ENCODE results near the gene DUSP6.

Gene DUSP6

GRCh38 chr12:89356069-89356665, 3.9 kb upstream of the DUSP6 start:
- Histone ChIP-seq H3K4me3 (ENCODE audit: low read length) (no peak overlapping the region), H3K36me3 (ENCODE audit: insufficient read depth, low read length) (peaks cover 3% of the 10 kb centered on the region), H3K9ac (ENCODE audit: low read depth, low read length) (no peak overlapping the region), H3K4me2 (ENCODE audit: low read length) (no peak overlapping the region), H3K4me1 (ENCODE audit: control insufficient read depth, insufficient read depth, low read length) (peaks cover 22% of the 10 kb centered on the region), H3K9me3 (replicated peaks; ENCODE audit: low read length) (no peaks in the 10 kb centered on the region), H3K27me3 (ENCODE audit: control insufficient read depth, insufficient read depth, low read length) (no peaks in the 10 kb centered on the region)

GRCh38 chr12:89355243-89356068, 3.2 kb upstream of the DUSP6 start:
- peak overlapping the region; percentile 95 for H3K4me2 ChIP-seq (ENCODE audit: low read length)
- H3K9ac ChIP-seq (ENCODE audit: low read depth, low read length), result peak overlapping the region; percentile 95
- H3K27me3 ChIP-seq (ENCODE audit: control insufficient read depth, insufficient read depth, low read length), result no peaks in the 10 kb centered on the region
- H3K36me3 ChIP-seq (ENCODE audit: insufficient read depth, low read length), result peaks cover 7% of the 10 kb centered on the region
- peaks cover 22% of the 10 kb centered on the region for H3K4me1 ChIP-seq (ENCODE audit: control insufficient read depth, insufficient read depth, low read length)
- H3K9me3 ChIP-seq (replicated peaks; ENCODE audit: low read length), result no peaks in the 10 kb centered on the region
- H3K4me3 ChIP-seq (ENCODE audit: low read length), result peak overlapping the region; percentile 77

GRCh38 chr12:89354612-89355067, 2.3 kb upstream of the DUSP6 start:
- no peaks in the 10 kb centered on the region for H3K9me3 ChIP-seq (replicated peaks; ENCODE audit: low read length)
- H3K4me3 ChIP-seq (ENCODE audit: low read length), result peak overlapping the region; percentile 77
- H3K4me2 ChIP-seq (ENCODE audit: low read length), result peak overlapping the region; percentile 95
- H3K27me3 ChIP-seq (ENCODE audit: control insufficient read depth, insufficient read depth, low read length), result no peaks in the 10 kb centered on the region
- H3K36me3 ChIP-seq (ENCODE audit: insufficient read depth, low read length), result peaks cover 14% of the 10 kb centered on the region
- H3K9ac ChIP-seq (ENCODE audit: low read depth, low read length), result peak overlapping the region; percentile 95
- peaks cover 22% of the 10 kb centered on the region for H3K4me1 ChIP-seq (ENCODE audit: control insufficient read depth, insufficient read depth, low read length)

GRCh38 chr12:89353823-89354611, 1.7 kb upstream of the DUSP6 start:
- Histone ChIP-seq H3K4me2 (ENCODE audit: low read length) (peak overlapping the region; percentile 95), H3K36me3 (ENCODE audit: insufficient read depth, low read length) (peaks cover 20% of the 10 kb centered on the region), H3K9ac (ENCODE audit: low read depth, low read length) (peak overlapping the region; percentile 95), H3K4me3 (ENCODE audit: low read length) (peak overlapping the region; percentile 77), H3K27me3 (ENCODE audit: control insufficient read depth, insufficient read depth, low read length) (no peaks in the 10 kb centered on the region), H3K4me1 (ENCODE audit: control insufficient read depth, insufficient read depth, low read length) (peaks cover 27% of the 10 kb centered on the region), H3K9me3 (replicated peaks; ENCODE audit: low read length) (no peaks in the 10 kb centered on the region)

GRCh38 chr12:89353188-89353822, 1.0 kb upstream of the DUSP6 start:
- Histone ChIP-seq H3K9me3 (replicated peaks; ENCODE audit: low read length) (no peaks in the 10 kb centered on the region), H3K9ac (ENCODE audit: low read depth, low read length) (peak overlapping the region; percentile 95), H3K4me3 (ENCODE audit: low read length) (peak overlapping the region; percentile 77), H3K27me3 (ENCODE audit: control insufficient read depth, insufficient read depth, low read length) (no peaks in the 10 kb centered on the region), H3K36me3 (ENCODE audit: insufficient read depth, low read length) (peaks cover 27% of the 10 kb centered on the region), H3K4me2 (ENCODE audit: low read length) (peak overlapping the region; percentile 95), H3K4me1 (ENCODE audit: control insufficient read depth, insufficient read depth, low read length) (peaks cover 33% of the 10 kb centered on the region)

- H3K9ac ChIP-seq (ENCODE audit: low read depth, low read length), result peak overlapping the region; percentile 96
- H3K4me3 ChIP-seq (ENCODE audit: low read length), result peak overlapping the region; percentile 96
These were observed 134 bp downstream of the DUSP6 start for GRCh38 chr12:89352242-89352491.

GRCh38 chr12:89351489-89352241, 636 bp downstream of the DUSP6 start:
- Histone ChIP-seq H3K36me3 (ENCODE audit: insufficient read depth, low read length) (peaks cover 34% of the 10 kb centered on the region), H3K9me3 (replicated peaks; ENCODE audit: low read length) (no peaks in the 10 kb centered on the region), H3K4me2 (ENCODE audit: low read length) (peak overlapping the region; percentile 80), H3K9ac (ENCODE audit: low read depth, low read length) (peak overlapping the region; percentile 96), H3K4me1 (ENCODE audit: control insufficient read depth, insufficient read depth, low read length) (peaks cover 49% of the 10 kb centered on the region), H3K4me3 (ENCODE audit: low read length) (peak overlapping the region; percentile 96), H3K27me3 (ENCODE audit: control insufficient read depth, insufficient read depth, low read length) (no peaks in the 10 kb centered on the region)

More at GRCh38 chr12:89352242-89352491, 134 bp downstream of the DUSP6 start:
- peak overlapping the region; percentile 80 for H3K4me2 ChIP-seq (ENCODE audit: low read length)
- H3K36me3 ChIP-seq (ENCODE audit: insufficient read depth, low read length), result peaks cover 34% of the 10 kb centered on the region
- H3K27me3 ChIP-seq (ENCODE audit: control insufficient read depth, insufficient read depth, low read length), result no peaks in the 10 kb centered on the region
- H3K9me3 ChIP-seq (replicated peaks; ENCODE audit: low read length), result no peaks in the 10 kb centered on the region
- peaks cover 44% of the 10 kb centered on the region for H3K4me1 ChIP-seq (ENCODE audit: control insufficient read depth, insufficient read depth, low read length)

GRCh38 chr12:89350630-89351488, 1.4 kb downstream of the DUSP6 start:
- Histone ChIP-seq H3K27me3 (ENCODE audit: control insufficient read depth, insufficient read depth, low read length) (no peaks in the 10 kb centered on the region), H3K4me3 (ENCODE audit: low read length) (peak overlapping the region; percentile 96), H3K9ac (ENCODE audit: low read depth, low read length) (peak overlapping the region; percentile 96), H3K4me1 (ENCODE audit: control insufficient read depth, insufficient read depth, low read length) (peaks cover 55% of the 10 kb centered on the region), H3K9me3 (replicated peaks; ENCODE audit: low read length) (no peaks in the 10 kb centered on the region), H3K4me2 (ENCODE audit: low read length) (peak overlapping the region; percentile 80), H3K36me3 (ENCODE audit: insufficient read depth, low read length) (peaks cover 34% of the 10 kb centered on the region)

- H3K27me3 ChIP-seq (ENCODE audit: control insufficient read depth, insufficient read depth, low read length), result no peaks in the 10 kb centered on the region
- H3K9me3 ChIP-seq (replicated peaks; ENCODE audit: low read length), result no peaks in the 10 kb centered on the region
- H3K4me3 ChIP-seq (ENCODE audit: low read length), result peak overlapping the region; percentile 96
- peaks cover 34% of the 10 kb centered on the region for H3K36me3 ChIP-seq (ENCODE audit: insufficient read depth, low read length)
- H3K4me1 ChIP-seq (ENCODE audit: control insufficient read depth, insufficient read depth, low read length), result peaks cover 50% of the 10 kb centered on the region
- peak overlapping the region; percentile 96 for H3K9ac ChIP-seq (ENCODE audit: low read depth, low read length)
- H3K4me2 ChIP-seq (ENCODE audit: low read length), result peak overlapping the region; percentile 80
These were observed 2.1 kb downstream of the DUSP6 start for GRCh38 chr12:89350260-89350629.

- H3K36me3 ChIP-seq (ENCODE audit: insufficient read depth, low read length), result peaks cover 34% of the 10 kb centered on the region
- H3K4me2 ChIP-seq (ENCODE audit: low read length), result peak overlapping the region; percentile 80
- peak overlapping the region; percentile 96 for H3K4me3 ChIP-seq (ENCODE audit: low read length)
- H3K9ac ChIP-seq (ENCODE audit: low read depth, low read length), result peak overlapping the region; percentile 96
- no peaks in the 10 kb centered on the region for H3K9me3 ChIP-seq (replicated peaks; ENCODE audit: low read length)
- H3K27me3 ChIP-seq (ENCODE audit: control insufficient read depth, insufficient read depth, low read length), result no peaks in the 10 kb centered on the region
- peaks cover 46% of the 10 kb centered on the region for H3K4me1 ChIP-seq (ENCODE audit: control insufficient read depth, insufficient read depth, low read length)
These were observed 2.5 kb downstream of the DUSP6 start for GRCh38 chr12:89349814-89350213.
